Mesothelial cell of epicardium (in vitro differentiated cells): Measurements from ENCODE around the gene WNT10A. TPM values are rescaled to one million over a fixed set of nuclear protein-coding genes. Genes with fewer than 3 reads are reported as not detected.

Experiments
- DNase-seq, 2 experiments: peaks; one replicate each; pipeline ENCODE4 v3.0.0; 2021; ENCODE audit warnings: low spot score in 2 of 2; ENCODE audit not compliant: unreplicated experiment in 2 of 2
- H3K27ac Mint-ChIP-seq: 2 replicates; pipeline ENCODE4 v1.8.0; 2021; ENCODE audit warnings: mixed read lengths
- H3K27me3 Mint-ChIP-seq: 2 replicates; pipeline ENCODE4 v1.8.0; 2021; ENCODE audit warnings: low read depth, mixed read lengths
- H3K36me3 Mint-ChIP-seq: 2 replicates; pipeline ENCODE4 v1.8.0; 2021; ENCODE audit warnings: mixed read lengths
- H3K4me1 Mint-ChIP-seq: 2 replicates; pipeline ENCODE4 v1.8.0; 2021; ENCODE audit warnings: mixed read lengths
- H3K4me3 Mint-ChIP-seq: 2 replicates; pipeline ENCODE4 v1.8.0; 2021; ENCODE audit warnings: mild to moderate bottlenecking, moderate library complexity, mixed read lengths
- H3K9me3 Mint-ChIP-seq: 2 replicates; pipeline ENCODE4 v1.8.0; 2021; ENCODE audit warnings: mixed read lengths
- total RNA-seq: library from RNA; stranded (reverse); gene quantifications from 3 replicates; pipeline ENCODE4 v1.2.1, GENCODE V29; 2021
- TF ChIP-seq, protein P1 (sequence below): fragments of 200-600 bp; sonication (generic); IDR thresholded peaks from one replicate; pipeline ENCODE4 v1.5.0; 2021; ENCODE audit warnings: antibody characterized with exemption; ENCODE audit not compliant: unreplicated experiment

The WNT10A gene
- total RNA-seq, 1 donor from 2014 or later = 53.2 TPM

DNA sequence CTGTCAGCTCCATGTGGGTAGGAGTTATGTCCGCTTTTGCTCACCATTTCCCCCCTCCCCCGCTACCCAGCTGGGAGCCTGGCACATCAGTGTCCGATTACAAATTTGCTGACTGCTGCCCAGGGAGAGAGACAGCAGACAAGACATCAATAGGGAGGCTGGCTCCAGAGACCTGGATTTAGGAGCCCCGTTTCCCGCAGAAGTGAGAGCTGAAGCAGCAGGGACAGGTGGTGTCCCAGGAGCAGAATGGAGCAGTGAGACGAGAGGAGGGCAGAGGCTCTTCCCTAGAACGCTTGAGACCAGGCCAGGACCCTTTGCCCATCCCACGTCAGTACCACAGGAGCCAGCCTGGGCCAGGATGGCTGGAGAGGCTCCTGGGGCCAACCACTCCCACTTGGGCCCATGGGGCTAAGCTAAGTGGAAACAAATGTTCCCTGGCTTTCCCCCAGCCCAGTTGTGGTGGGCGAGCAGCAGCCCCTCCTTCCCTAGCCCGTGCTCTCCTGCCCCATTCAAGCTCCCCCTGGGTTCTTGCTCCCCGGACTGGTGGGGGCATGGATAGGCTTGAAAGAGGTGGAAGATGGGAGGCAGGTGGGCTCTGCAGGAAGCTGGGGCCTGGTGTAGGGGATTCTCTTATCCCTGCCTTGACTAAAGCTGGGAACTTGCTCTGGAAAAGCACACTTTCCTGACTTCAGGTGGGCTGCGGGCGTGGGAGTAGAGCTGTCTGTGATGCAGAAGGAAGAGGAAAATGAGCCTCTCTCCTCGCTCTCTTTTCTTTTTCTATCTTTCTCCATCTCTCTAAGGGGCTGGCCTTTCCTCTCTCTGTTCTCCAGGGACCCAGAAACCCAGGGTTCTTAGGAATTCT is 25.1 kb upstream of the WNT10A start:
- peak overlapping the region; percentile 96 for H3K27ac Mint-ChIP-seq
- peaks cover 71% of the 10 kb centered on the region for H3K4me1 Mint-ChIP-seq
- H3K4me3 Mint-ChIP-seq = peak overlapping the region; percentile 41
- TF ChIP-seq, protein P1, sequence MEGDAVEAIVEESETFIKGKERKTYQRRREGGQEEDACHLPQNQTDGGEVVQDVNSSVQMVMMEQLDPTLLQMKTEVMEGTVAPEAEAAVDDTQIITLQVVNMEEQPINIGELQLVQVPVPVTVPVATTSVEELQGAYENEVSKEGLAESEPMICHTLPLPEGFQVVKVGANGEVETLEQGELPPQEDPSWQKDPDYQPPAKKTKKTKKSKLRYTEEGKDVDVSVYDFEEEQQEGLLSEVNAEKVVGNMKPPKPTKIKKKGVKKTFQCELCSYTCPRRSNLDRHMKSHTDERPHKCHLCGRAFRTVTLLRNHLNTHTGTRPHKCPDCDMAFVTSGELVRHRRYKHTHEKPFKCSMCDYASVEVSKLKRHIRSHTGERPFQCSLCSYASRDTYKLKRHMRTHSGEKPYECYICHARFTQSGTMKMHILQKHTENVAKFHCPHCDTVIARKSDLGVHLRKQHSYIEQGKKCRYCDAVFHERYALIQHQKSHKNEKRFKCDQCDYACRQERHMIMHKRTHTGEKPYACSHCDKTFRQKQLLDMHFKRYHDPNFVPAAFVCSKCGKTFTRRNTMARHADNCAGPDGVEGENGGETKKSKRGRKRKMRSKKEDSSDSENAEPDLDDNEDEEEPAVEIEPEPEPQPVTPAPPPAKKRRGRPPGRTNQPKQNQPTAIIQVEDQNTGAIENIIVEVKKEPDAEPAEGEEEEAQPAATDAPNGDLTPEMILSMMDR = no peak
- no peak for DNase-seq
- no peaks in the 10 kb centered on the region for H3K36me3 Mint-ChIP-seq
- peaks cover 29% of the 10 kb centered on the region for H3K27me3 Mint-ChIP-seq
- H3K9me3 Mint-ChIP-seq = no peaks in the 10 kb centered on the region

DNA sequence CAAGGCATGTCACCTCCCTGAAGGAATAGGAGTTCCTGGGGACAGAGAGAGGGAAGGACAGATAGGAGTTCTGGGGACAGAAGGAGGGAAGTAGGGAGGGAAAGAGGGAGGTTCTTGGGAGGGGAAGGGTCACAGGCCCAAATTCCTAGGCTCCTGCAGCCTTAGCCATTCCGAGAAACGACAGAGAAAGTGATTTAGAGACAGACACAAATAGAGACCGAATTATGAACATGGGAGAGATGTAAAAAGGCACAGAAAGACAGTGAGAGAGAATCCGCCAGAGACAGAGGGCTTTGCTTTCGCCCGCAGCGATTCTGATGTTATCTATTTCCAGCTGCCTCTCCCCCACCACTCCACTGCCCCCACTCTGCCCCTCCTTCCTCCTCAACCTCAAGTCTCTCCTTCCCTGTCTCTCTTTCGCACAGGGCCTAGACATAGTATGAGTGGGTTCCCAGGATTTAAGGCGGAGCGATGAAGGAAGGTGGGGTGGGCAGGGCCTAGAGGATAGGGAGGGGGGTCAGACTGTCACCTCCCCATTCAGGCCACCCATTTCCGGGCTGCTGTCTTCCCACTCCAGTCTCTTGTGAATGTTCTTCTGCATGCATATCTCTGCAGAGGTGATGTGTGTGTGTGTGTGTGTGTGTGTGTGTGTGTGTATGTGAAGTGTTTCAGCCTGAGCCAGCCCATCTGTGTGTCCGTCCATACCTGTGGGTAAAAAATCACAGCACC is 24.3 kb upstream of the WNT10A start:
- no peaks in the 10 kb centered on the region for H3K9me3 Mint-ChIP-seq
- peaks cover 31% of the 10 kb centered on the region for H3K27me3 Mint-ChIP-seq
- H3K27ac Mint-ChIP-seq = peak overlapping the region; percentile 96
- DNase-seq = no peak
- TF ChIP-seq, protein P1 = no peak
- no peaks in the 10 kb centered on the region for H3K36me3 Mint-ChIP-seq
- H3K4me1 Mint-ChIP-seq = peaks cover 76% of the 10 kb centered on the region
- peak overlapping the region; percentile 43 for H3K4me3 Mint-ChIP-seq

DNA sequence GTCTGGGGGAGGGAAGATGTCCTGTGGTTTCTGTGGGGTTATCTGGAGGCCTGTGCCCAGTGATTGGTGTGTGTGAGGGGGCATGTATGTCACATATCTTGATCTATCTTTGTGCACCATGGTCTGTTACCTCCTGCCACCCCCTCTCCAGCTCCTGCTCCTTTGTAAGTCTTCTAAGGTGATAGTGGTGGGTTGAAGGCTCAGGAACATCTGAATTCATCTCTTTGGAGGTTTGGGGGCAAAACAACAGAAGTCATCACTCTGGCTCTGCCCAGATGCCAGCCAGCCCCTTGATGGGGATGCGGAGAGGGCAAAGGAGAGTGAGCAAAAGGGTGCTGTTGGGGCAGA is 23.8 kb upstream of the WNT10A start:
- Mint-ChIP-seq H3K27ac (peak overlapping the region; percentile 96), H3K36me3 (no peaks in the 10 kb centered on the region), H3K4me1 (peaks cover 82% of the 10 kb centered on the region), H3K27me3 (peaks cover 34% of the 10 kb centered on the region), H3K9me3 (no peaks in the 10 kb centered on the region), H3K4me3 (peak overlapping the region; percentile 43)
- TF ChIP-seq, protein P1 = no peak
- DNase-seq = no peak

DNA sequence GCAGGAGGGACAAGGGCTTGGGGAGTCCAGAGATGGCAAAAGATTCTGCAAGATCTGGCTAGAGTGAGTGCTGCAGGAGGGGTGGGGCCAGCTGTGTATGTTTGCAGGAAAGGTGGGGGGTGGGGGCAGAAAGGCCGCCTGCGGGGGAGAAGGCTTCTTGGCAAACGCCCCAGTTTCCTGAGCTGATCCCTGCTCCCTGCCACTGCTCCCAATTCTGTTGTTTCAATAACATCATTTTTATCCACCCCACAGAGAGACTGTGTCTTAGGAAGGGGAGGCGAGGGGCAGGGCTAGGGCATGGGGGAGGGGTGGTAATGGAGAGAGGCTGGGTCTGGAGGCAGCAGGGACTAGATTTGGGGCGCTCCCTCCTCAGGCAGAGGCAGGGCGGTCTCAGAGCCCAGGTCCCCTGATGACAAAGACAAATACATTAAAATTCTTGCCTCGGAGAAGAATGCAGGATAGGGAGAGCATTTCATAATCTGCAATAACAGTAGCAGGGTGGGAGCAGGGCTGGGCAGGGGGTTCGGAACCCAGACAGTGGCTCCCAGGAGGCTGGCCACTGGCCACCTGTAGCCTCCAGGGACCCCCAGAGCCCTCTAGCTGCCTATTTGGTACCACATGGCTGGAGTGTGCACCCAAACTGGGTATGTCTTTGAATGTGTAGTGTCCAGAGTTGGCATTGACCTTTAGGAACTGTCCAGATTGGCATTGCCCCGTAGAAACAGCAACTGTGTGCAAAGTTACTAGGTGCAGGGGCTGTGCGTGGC is 23.1 kb upstream of the WNT10A start:
- Mint-ChIP-seq H3K27ac (peak overlapping the region; percentile 98), H3K9me3 (no peaks in the 10 kb centered on the region), H3K4me1 (peaks cover 84% of the 10 kb centered on the region), H3K4me3 (peak overlapping the region; percentile 49), H3K27me3 (peaks cover 36% of the 10 kb centered on the region), H3K36me3 (no peaks in the 10 kb centered on the region)
- no peak for DNase-seq
- TF ChIP-seq, protein P1 = no peak

- no peak for DNase-seq
Observed at GRCh38 chr2:218858138-218858445, 22.6 kb upstream of the WNT10A start.

More at GRCh38 chr2:218858138-218858445, 22.6 kb upstream of the WNT10A start:
- Mint-ChIP-seq H3K27me3 (peaks cover 39% of the 10 kb centered on the region), H3K9me3 (no peaks in the 10 kb centered on the region), H3K4me3 (peak overlapping the region; percentile 80), H3K4me1 (peaks cover 84% of the 10 kb centered on the region), H3K27ac (peak overlapping the region; percentile 98), H3K36me3 (peaks cover 3% of the 10 kb centered on the region)
- TF ChIP-seq, protein P1 = no peak
